Stimulated activated CD8-positive, alpha-beta memory T cell treated with anti-CD3 and anti-CD28 coated beads, Interleukin-4, amount 100 ng/mL, for 1 hour (primary cell): ENCODE results near the gene TEX44.
A peak's percentile ranks its signal among the peaks of the same experiment; 100 is the strongest.

Experiments
- DNase-seq, 2 donors: peaks; one replicate each; pipeline ENCODE4 v3.0.0-alpha.2; 2020; ENCODE audit warnings: low read depth in 2 of 2, low spot score in 1 of 2

Gene TEX44

GRCh38 chr2:231604685-231605606 lies 12.3 kb downstream of the TEX44 start:
- DNase-seq: peak; percentile 93 to 97

- no peak for DNase-seq
Measured at GRCh38 chr2:231605607-231606091, 13.0 kb downstream of the TEX44 start.

GRCh38 chr2:231606941-231607340 lies 14.3 kb downstream of the TEX44 start:
- DNase-seq: no peak

- DNase-seq: peak in 1 of 2 donors; percentile 29
Measured at GRCh38 chr2:231611273-231612108, 18.8 kb downstream of the TEX44 start.

DNA sequence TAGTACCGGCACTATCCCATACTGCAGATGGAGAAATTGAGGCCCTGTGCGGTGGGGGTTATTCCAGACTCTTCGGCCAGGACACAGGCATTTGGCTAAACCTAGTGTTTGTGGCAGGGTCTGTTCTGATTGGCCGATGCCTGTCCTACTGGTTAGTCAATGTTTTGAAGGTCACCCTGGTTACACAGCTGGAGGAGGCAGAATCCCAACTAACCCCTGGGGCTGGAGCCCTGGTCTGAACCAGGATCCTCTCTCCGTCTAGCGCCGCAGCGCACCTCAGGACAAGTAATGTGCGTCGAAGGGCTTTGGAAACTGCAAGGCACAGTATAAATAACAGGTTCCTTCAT lies 19.4 kb downstream of the TEX44 start:
- DNase-seq: no peak

DNA sequence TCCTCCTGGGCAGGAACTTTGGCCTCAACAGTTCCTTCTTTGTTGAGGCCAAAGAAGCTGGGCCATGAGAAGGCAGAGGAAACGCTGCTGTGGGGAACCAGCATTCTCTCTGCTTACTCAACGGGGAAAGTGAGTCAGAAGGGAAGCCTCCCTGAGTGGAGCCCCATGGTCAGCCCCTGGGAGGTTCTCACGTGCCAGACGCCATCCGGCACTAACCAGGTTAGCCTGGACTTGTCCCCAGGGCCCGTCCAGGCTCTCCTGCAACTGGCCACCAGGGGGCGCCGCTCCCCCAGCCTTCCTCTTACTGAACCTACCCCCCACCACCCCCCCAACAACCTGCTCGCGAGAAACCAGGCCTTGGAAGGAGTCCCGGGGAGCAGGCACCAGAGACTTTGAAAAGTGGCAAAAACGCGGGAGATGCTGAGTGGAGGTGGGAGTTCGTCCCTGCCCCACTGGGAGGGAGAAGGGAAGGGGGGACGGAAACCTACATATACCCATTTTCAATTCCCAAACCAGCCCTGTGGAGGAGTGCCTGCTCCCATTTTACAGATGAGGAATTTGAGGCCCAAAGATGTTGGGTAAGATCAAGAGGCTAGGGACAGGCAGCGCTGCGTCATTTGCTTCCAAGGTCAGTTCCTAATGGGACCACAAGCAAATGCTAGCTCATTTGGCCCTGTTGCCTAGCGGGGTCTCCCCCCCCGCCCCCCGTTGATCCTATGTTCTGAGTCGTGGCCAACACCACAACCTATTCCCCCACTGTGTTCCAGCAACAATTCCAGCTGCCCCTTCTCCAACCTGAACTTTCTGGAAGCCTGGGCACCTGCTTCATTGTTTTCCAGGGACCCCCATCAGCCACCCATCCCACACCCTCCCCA lies 20.0 kb downstream of the TEX44 start:
- peak; percentile 74 to 80 for DNase-seq

GRCh38 chr2:231613331-231613662 lies 20.6 kb downstream of the TEX44 start:
- no peak for DNase-seq

DNA sequence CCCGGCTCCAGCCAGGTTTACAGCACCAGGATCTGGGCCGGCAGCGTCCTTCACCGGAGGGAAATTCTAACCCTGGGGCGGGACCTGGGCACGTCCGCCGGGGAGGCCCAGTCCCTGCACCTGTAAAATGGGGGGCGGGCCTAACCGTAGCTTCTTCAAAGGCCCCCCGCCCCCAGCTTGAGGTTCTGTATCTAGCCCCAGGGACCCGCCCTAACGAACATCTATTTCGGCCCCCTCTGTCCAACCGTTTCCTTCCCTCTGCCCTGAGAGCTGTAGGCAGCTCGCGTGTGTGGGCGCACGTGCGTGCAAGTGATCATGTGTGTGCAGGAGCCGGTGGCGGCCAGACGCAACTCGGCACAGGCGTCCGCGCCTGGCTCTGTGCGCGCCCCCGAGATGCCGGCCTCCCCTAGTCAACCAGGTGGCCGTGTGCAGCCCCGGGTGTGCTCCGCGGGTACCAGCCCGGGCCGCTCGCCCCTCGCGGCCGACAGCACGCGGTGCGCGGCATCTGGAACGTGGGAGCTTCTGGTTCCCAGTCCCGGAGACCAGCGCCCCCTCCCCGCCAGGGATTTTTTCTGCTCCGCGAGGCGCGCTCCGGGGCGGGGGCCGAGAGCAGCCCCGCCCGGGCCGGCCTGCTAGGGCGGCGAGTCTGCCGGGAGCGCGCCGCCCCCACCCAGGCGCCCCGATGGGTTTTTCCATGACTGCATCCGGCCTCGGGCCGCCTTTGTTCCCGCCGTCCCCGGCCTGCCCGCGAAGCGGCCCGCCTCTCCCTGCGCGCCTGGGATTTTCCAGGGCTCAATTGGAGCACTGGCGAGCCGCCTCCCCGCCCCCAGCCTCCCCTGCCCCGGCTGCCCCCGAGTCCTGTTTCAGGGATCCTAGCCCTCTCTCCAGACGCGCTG lies 21.2 kb downstream of the TEX44 start:
- peak in 1 of 2 donors; percentile 36 for DNase-seq

DNA sequence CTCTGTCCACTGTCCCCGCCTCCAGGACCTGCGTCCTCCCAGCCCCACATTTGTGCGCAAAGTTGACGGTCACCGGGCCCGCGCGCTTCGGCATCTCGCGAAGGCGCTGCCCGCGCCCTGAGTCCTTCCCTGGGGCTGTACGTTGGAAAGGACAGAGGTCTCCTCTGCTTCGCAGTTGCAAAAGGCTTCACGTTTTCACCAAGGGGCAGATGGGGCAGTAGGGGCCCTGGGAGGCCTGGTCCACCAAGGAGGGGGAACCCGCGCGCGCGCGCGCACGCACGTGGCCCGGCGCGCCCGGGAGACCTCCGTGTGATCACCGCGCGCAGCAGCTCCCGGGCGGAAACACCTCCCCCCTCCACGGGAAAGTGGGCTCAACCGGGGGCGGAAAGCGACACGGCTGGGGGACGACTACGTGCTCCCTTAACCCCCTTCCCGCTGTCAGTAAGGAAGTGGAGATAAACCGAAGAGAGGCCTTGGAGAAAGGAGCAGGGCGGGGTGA lies 21.9 kb downstream of the TEX44 start:
- no peak for DNase-seq

DNA sequence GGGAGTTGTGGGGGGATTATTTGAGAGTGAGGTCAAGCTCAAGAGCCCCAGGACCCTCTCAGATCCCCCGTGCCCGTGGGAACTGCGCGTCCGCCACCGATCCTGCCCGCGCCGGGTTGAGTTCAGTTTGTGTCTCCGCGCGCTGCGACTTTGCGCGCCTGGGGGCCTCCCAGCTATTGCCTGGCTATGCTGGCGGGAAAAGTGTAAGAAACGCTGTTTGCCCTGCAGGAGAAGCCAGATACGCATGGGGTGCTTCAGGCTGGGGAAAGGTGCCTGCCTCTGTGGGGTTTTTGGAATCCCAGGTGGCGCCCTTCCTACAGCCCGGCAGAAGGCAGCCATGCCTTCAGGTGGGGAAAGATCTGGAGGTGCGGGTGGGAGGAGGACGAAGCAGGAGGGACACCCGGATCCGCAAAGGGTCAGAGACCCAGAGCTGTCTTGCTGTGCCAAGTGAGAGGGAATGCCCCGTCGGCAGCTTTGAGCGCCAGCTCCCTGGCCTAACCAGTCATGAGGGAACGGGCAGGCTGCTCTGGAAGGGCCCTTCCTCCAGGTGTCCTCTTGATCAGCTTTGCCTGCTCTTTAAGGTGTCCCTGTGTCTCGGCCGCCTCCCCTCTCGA lies 22.5 kb downstream of the TEX44 start:
- no peak for DNase-seq

DNA sequence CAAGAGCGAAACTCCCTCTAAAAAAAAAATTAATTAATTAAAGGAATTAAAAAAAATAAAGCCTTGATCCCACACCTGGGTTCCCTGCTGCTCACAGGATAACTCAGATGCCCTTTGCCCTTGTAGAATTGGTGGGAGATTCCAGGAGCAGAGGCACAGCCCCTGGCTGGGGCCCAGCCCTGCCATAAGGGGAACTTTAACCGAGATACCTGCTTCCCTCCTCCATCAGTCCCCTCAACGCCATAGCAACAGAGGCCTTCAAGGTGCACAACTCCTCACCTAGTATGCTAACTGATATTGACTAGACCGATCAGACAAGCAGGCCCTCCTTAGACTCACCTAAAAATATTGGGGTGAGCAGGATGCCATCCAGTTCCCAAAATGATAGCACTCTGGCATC lies 23.6 kb downstream of the TEX44 start:
- no peak for DNase-seq

DNA sequence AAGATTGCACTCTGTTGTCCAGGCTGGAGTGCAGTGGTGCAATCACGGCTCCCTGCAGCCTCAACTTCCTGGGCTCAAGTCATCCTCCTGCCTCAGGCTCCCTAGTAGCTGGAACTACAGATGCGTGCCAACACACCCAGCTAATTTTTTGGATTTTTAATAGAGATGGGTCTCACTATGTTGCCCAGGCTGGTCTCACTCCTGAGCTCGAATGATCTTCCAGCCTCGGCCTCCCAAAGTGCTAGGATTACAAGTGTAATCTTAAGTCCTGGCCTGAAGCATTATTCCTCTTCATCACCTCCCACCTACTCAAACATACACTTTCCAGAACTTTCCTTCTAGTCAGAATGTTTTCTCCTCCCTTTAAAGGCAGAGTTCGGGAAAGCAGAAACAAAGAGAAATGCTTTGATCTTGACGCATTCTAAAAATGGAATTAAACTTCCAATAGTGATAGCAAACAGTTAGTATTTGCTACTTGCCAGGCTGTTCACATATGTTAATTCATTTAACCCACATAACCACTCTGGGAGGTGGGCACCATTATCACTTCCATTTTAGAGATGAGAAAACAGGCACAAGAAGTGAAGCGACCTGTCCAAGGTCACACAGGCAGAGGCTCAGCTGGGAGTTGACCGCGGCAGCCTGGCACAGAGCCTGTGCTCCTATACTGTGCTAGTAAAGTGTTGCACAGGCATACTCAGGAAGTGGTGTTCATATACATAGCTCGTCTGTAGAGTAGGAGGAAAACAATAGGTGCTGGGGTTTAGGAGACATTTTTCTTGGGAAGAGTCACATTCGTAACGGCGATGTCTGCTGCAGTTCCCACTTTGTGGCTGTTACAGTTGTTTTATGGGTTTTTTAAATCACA lies 24.6 kb downstream of the TEX44 start:
- DNase-seq: no peak

DNA sequence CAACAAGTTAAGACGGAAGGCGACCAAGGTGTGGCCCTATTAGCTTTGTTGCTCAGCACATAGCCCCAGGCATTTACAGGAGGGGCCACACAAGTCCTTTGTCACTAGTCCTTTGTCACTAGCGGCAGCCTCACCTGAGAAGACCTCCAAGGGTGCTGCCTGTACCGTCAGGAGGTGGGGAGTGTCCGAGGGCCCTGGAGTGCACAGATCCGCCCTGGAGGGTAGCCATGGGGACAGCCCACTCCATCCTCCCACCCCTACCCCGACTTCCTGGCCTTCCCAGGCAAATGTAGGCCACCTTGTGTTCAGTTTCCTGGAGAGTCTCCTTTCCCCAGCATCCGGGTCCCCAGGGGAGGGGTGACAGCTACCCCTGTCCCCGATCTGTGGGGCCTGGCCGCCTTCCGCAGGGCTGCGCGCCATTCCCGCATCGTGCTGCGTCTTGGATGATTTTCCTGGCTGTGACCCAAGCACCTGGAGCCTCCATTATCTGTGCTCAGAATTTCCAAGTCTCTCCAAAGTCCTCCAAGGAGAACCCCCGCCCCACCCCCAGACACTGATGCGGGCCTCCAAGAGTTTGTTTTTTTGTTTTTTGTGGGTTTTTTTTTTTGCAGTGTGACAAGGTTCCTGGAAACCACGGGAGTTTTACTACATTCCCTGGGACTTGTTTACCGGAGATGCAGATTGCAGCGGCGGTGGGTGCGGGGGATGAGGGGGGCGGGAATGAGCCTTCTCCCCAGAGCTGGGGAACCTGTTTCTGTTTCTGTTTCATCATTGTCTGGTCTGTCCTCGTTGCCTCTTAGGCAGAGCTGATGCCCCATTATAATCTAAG lies 28.6 kb downstream of the TEX44 start:
- no peak for DNase-seq

DNA sequence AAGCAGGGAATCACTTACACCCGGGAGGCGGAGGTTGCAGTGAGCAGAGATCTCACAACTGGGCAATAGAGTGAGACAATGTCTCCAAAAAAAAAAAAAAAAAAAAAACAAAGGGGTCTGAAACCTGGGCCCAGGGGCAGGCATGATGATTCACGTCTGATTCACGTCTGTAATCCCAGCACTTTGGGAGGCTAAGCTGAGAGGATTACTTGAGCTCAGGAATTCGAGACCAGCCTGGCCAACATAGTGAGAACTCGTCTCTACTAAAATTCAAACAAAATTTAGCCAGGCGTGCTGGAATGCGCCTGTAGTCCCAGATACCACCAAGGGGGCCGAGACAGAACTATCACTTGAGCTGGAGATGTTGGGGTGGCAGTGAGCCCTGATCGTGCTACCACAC lies 30.3 kb downstream of the TEX44 start:
- DNase-seq: no peak

- DNase-seq: no peak
Measured at GRCh38 chr2:231626449-231626848, 33.8 kb downstream of the TEX44 start.

GRCh38 chr2:231627384-231628120 lies 34.9 kb downstream of the TEX44 start:
- no peak for DNase-seq

DNA sequence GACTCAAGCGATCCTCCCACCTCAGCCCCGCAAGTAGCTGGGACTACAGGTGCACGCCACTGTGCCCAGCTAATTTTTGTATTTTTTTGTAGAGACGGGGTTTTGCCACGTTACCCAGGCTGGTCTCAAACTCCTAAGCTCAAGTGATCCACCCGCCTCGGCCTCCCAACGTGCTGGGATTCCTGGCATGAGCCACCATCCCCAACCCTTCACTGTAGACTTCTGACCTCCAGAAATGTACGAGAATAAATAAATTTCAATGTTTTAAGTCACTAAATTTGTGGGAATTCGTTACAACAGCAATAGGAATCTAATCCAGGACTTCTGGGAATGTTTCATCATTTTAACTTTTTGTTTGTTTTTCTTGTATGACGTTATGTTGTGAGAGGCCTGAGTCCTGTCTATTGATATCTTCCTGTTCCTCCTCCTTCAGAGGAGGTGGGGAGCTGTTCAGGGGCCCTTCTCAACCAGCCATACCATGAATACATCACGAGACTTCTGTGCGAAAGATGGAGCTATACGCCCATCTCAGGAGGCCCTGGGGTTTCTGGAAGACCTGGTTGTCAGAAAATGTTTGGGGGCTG lies 40.0 kb downstream of the TEX44 start:
- no peak for DNase-seq
